Liver (tissue), 3 donors: ENCODE results near the gene GUCA2A.

ENCODE experiments used
- CTCF ChIP-seq: fragments of 150-350 bp; IDR thresholded peaks from 2 replicates; pipeline ENCODE4 v1.5.1; 2017; ENCODE audit warnings: improper control_type of control experiment, low read depth, low read length; ENCODE audit not compliant: missing input control
- GABPA ChIP-seq, 2 donors: IDR thresholded peaks in 1 of 2; conservative IDR thresholded peaks in 1 of 2; 2 replicates each; pipeline ENCODE4 v1.6.1; 2016; ENCODE audit warnings: antibody characterized with exemption in 2 of 2, mild to moderate bottlenecking in 1 of 2, moderate library complexity in 1 of 2
- RAD21 ChIP-seq, 2 donors: IDR thresholded peaks; 2 replicates each; pipeline ENCODE4 v1.6.1; 2016; ENCODE audit warnings: antibody characterized with exemption in 2 of 2, mild to moderate bottlenecking in 2 of 2
- TAF1 ChIP-seq: conservative IDR thresholded peaks from 2 replicates; pipeline ENCODE4 v1.6.1; 2016; ENCODE audit warnings: antibody characterized with exemption, mild to moderate bottlenecking
- YY1 ChIP-seq: IDR thresholded peaks from 2 replicates; pipeline ENCODE4 v1.6.1; 2016; ENCODE audit warnings: antibody characterized with exemption, mild to moderate bottlenecking
- donor health status: healthy.
- donor health status: healthy.

GRCh38 chr1:42128499-42128898, 36.0 kb downstream of the GUCA2A start:
- TF ChIP-seq CTCF (no peak), TAF1 (no peak), GABPA (IDR thresholded peaks at IDR 0.05 in 1 of 2, conservative IDR thresholded peaks at IDR 0.05 in 1 of 2) (no peak), YY1 (no peak), RAD21 (IDR thresholded peaks at IDR 0.05) (no peak)
